ENCODE data around the gene LYZL1.

Gene LYZL1

GRCh38 chr10:29266641-29267040, 22.2 kb upstream of the LYZL1 start:
- no peak for DNase-seq (ENCODE audit: low read depth in 1 of 2, low spot score in 1 of 2)
- TF ChIP-seq, protein P1, sequence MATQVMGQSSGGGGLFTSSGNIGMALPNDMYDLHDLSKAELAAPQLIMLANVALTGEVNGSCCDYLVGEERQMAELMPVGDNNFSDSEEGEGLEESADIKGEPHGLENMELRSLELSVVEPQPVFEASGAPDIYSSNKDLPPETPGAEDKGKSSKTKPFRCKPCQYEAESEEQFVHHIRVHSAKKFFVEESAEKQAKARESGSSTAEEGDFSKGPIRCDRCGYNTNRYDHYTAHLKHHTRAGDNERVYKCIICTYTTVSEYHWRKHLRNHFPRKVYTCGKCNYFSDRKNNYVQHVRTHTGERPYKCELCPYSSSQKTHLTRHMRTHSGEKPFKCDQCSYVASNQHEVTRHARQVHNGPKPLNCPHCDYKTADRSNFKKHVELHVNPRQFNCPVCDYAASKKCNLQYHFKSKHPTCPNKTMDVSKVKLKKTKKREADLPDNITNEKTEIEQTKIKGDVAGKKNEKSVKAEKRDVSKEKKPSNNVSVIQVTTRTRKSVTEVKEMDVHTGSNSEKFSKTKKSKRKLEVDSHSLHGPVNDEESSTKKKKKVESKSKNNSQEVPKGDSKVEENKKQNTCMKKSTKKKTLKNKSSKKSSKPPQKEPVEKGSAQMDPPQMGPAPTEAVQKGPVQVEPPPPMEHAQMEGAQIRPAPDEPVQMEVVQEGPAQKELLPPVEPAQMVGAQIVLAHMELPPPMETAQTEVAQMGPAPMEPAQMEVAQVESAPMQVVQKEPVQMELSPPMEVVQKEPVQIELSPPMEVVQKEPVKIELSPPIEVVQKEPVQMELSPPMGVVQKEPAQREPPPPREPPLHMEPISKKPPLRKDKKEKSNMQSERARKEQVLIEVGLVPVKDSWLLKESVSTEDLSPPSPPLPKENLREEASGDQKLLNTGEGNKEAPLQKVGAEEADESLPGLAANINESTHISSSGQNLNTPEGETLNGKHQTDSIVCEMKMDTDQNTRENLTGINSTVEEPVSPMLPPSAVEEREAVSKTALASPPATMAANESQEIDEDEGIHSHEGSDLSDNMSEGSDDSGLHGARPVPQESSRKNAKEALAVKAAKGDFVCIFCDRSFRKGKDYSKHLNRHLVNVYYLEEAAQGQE (IDR thresholded peaks at IDR 0.05; ENCODE audit: insufficient replicate concordance, low read depth) = no peak
- TF ChIP-seq CTCF (IDR thresholded peaks at IDR 0.05; ENCODE audit: insufficient read depth, low read length) = no peak
- TF ChIP-seq GABPA (IDR thresholded peaks at IDR 0.05; ENCODE audit: low read depth) = no peak
- TF ChIP-seq SPI1 (IDR thresholded peaks at IDR 0.05; ENCODE audit: borderline replicate concordance, low read depth) = no peak
- no peak for TF ChIP-seq POLR2AphosphoS5 (IDR thresholded peaks at IDR 0.05; ENCODE audit: low read depth)
- Histone ChIP-seq H3K4me3 (replicated peaks; ENCODE audit: insufficient read depth, low read length) (no peak overlapping the region), H3K27ac (replicated peaks) (no peak overlapping the region), H3K27me3 (ENCODE audit: insufficient read depth, poor library complexity, severe bottlenecking) (no peaks in the 10 kb centered on the region)

DNA sequence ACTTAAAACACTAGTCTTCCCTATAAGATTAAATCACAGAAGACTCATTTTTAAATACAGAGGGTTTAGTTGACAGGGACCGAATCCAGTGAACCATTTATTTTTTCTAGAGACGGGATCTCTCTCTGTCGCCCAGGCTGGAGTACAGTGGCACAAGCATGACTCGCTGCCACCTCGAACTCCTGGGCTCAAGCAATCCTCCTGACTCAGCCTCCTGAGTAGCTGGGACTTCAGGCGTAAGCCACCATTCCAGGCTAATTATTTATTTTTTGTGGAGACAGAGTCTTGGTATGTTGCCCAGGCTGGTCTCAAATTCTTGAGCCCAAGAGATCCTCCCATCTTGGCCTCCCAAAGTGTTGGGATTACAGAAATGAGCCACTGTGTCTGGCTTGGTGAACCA, 20.9 kb upstream of the LYZL1 start:
- DNase-seq (ENCODE audit: low read depth in 1 of 2, low spot score in 1 of 2) = no peak
- TF ChIP-seq SPI1 (IDR thresholded peaks at IDR 0.05; ENCODE audit: borderline replicate concordance, low read depth) (no peak), GABPA (IDR thresholded peaks at IDR 0.05; ENCODE audit: low read depth) (no peak), POLR2AphosphoS5 (IDR thresholded peaks at IDR 0.05; ENCODE audit: low read depth) (no peak), CTCF (IDR thresholded peaks at IDR 0.05; ENCODE audit: insufficient read depth, low read length) (no peak)
- TF ChIP-seq, protein P1 (IDR thresholded peaks at IDR 0.05; ENCODE audit: insufficient replicate concordance, low read depth) = no peak
- H3K27me3 ChIP-seq (ENCODE audit: insufficient read depth, poor library complexity, severe bottlenecking) = no peaks in the 10 kb centered on the region
- H3K27ac ChIP-seq (replicated peaks) = no peak overlapping the region
- H3K4me3 ChIP-seq (replicated peaks; ENCODE audit: insufficient read depth, low read length) = no peak overlapping the region

DNA sequence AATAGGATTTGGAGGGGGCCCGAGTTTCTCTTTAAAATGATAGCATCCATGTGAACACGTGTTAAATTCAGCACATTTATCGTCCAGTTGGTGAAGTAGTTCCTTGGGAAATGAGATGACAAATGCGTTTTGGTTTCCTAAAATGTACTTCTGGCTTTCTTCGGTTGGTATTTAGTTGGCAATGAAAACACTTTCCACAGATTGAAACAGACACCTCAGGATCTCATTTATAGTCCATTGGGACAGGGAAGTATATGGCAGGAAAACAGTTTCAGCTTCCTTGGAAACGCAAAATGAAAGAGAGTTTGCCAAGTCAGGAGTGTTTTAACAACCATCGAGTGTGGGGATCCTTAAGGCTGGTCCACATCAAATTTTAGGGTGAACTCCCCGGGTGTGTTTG, 19.4 kb upstream of the LYZL1 start:
- H3K27me3 ChIP-seq (ENCODE audit: insufficient read depth, poor library complexity, severe bottlenecking) = no peaks in the 10 kb centered on the region
- no peak for DNase-seq (ENCODE audit: low read depth in 1 of 2, low spot score in 1 of 2)
- no peak overlapping the region for H3K27ac ChIP-seq (replicated peaks)
- no peak overlapping the region for H3K4me3 ChIP-seq (replicated peaks; ENCODE audit: insufficient read depth, low read length)
- no peak for TF ChIP-seq SPI1 (IDR thresholded peaks at IDR 0.05; ENCODE audit: borderline replicate concordance, low read depth)
- TF ChIP-seq POLR2AphosphoS5 (IDR thresholded peaks at IDR 0.05; ENCODE audit: low read depth) = no peak
- TF ChIP-seq CTCF (IDR thresholded peaks at IDR 0.05; ENCODE audit: insufficient read depth, low read length) = no peak
- TF ChIP-seq, protein P1 (IDR thresholded peaks at IDR 0.05; ENCODE audit: insufficient replicate concordance, low read depth) = no peak
- TF ChIP-seq GABPA (IDR thresholded peaks at IDR 0.05; ENCODE audit: low read depth) = no peak

All from HL-60 (cell line).